Smooth muscle cell of the brain vasculature (primary cell): ENCODE data around the gene GLB1L3.
"Not testable (repeated sequence)": the region's sequence is repeated elsewhere in the genome, so short reads cannot be mapped to it uniquely, and the experiment has no call there.

Source experiments
- DNase-seq: peaks from one replicate; pipeline ENCODE4 v3.0.0-alpha.2; 2012; ENCODE audit warnings: low read depth, low spot score

The GLB1L3 gene

DNA sequence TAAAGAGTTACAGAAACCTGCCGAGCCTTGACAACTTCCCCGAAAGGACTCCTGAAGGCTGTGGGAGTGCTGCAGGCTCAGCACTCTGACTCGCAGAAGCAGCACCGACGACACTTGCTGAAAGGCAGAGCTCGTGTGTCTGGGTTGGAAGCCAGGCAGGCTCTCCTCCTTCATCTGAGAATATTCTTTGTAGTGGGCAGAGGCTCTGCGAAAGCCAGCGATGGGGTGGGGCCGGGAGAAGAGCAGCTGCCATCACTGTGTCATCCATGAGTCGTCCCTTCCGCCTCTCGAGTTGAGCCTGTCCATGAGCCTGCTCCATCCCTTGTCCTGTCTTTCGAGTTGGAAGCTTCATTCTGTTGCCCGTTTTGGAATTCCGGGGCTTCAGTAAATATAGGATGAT, 67.5 kb downstream of the GLB1L3 start:
- DNase-seq: no peak

DNA sequence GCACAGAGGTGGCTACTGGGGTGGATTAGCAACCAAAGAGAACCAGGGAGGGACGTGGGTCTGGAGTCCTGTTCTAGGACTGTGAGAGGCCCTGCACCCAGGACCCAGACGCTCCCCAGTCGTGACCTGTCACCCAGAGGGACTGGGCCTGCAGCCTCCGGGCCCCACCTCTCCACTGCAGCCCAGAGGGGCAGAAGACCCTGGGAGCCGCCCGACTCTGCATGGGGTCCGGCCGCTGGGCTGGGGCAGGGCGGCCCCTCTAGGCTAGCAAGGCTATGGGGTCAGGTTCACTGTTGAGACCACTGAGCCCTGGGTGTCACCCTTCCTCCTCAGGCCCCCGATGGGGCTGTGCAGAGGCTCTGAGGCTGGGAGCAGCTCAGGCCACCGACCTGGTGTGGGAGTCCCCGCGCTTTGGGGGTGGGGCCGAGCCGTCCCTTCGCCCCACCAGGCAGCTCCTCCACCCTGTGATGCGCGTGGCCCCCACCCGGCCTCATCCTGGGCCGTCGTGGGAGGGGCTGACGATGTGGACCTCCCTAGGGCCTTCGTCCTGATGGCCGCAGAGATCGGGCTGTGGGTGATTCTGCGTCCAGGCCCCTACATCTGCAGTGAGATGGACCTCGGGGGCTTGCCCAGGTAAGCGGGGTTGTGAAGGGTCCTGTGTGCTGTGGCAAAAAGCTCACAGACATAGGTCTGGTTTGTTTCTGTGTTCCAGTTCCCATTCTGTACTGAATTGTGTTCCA, 68.5 kb downstream of the GLB1L3 start:
- not testable (repeated sequence) for DNase-seq

DNA sequence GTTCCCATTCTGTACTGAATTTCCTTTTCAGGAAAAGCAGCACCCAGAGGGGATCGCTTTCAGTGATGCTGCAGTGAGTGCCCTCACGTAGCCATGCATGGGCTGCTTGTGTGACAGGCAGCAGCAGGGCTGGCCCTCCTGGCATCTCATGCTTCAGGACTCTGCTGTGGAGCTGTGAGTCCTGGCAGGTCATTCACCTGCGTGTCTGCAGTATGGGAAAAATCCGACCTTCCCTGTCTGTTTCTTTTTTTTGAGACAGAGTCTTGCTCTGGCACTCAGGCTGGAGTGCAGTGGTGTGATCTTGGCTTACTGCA, 69.0 kb downstream of the GLB1L3 start:
- DNase-seq: no peak

DNA sequence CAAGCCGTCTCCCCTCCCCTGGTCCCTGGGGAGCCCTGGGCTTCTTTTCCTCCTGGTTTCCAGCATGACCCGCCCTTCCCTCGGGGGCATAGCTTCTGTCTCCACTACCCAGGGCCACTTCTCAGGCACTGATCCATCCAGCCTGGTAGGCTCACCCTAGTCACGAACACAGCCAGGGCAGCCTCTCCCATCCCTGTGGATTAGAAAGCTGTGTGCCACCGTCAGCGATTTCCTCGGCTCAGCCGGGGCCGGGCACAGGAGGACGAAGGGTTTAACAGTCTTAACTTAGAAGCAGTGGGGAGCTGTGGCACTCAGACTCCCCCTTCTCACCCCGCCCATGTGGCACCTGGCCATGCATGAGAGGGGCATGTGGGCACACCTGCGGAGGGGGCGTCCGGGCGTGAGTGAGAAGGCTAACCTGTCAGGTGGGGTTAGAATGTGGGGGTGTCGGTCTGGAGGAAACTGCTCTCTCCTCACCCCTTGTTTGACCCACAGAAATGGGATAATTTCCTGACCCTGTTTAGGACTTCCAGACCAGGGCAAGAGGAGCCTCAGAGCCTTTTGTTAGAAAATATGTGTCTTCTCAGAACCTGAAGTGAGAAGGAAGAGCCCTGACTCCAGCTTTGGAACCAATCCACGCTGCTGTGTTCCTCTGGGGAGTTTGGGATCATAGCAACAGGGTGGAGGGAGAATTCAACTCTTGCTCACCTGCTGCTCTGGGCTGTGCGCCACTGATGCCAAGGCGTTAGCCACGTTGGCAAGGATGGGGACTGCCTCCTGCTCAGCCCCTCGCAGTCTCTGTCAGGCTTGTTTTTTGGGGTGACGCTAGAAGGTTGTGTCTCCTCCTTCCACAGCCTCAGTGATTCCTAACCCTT, 70.2 kb downstream of the GLB1L3 start:
- DNase-seq: no peak

DNA sequence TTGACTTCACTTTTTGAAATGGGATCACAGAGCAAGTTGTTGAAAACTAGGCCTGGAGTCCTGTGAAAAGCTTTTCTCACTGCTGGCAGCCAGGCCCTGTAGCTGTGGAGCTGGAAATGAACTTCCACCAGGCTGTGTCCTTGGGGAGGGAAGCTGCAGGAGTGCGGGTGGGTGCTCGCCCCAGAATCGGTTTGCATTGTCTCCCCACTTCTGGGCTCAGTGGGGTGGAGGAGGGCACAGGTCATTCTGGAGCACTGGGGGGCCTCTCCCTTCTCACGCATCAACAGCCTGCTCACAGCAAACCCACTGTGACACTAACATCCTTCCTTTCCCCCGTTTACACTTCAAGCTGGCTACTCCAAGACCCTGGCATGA, 70.8 kb downstream of the GLB1L3 start:
- no peak for DNase-seq

DNA sequence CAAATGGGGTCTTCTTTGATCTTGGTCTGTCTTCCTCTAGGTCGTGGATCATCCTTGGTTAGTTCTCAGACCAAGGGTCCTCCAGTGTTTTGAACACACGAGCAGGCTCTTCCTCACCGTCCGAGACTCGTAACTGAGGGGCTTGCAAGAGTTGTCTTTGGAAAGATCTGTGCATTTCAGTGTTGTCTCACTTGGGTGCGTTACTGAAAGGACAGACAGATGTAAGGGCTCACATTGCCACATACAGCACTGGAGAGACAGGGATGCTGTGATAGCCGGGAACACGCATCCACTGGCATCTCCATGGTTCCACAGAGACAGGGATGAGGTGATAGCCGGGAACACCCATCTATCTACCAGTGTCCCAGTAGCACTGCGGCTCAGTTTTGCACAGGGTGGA, 71.3 kb downstream of the GLB1L3 start:
- DNase-seq: no peak

DNA sequence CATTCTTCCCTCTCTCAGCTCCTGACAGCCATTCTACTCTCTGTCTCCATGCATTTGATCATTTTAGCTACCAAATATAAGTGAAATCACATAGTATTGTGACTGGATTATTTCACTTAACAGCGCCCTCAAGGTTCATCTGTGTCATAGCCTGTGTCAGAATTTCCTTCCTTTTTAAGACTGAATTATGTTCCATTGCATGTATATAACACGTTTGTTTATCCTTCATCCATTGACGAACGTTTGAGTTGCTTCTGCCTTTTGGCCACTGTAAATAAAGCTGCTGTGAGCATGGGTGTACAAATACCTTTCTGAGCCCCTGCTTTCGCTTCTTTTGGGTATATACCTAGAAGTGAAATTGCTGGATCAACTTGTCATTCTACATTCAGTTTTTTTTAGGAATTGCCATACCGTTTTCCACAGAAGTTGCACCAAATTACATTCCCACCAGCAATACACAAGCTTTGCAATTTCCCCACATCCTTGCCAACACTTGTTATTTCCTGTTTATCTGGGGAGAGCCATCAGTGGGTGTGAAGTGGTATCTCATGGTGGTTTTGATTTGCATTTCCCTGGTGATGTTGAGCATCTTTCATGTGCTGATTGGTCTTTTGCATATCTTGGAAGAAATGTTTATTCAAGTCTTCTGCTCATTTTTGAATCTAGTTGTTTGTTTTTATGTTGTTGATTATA, 73.1 kb downstream of the GLB1L3 start:
- no peak for DNase-seq

DNA sequence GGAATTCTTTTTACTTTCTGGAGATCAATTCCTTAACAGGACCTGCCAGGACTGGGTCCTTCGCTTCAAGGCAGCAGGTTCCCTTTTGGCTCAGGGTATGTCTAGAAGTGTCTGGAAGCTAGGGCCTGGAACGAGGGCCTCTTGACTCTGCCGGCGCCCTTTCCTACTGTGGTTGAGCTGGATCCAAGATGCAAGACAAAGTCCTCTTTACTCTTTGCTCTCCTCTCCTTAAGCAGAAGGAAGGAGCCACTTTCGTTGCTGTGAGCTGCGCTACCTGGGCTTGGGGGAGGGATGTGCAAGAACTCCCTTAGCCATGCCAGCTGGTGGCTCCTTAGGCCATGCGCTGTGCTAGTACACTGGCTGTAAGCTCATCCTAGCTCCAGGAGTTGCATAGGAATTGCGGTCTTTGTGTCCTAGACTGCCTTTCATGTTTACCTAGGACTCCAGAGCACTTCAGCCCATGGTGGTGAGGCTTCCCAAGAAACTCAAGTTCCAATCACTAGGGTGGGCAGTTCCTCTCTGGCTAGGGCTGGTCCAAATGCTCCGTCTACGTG, 73.7 kb downstream of the GLB1L3 start:
- no peak for DNase-seq

DNA sequence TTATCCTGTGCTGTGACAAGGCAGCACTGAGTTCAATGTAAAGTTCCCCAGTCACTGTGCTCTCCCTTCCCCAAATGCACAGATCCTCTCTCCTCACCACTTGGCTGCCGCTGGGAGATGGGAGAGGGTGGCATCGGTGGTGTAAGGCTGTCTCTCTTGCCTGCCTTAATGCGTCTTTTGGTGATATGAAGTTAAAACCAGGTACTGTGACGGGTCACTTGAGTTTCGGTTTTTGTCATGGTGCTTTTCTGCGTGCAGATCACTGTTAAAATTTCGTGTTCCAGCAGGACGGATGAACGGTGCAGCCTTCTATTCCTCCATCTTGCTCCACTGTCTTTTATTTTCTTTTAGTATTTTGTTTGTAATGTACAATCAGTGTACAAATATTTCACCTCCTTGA, 74.2 kb downstream of the GLB1L3 start:
- DNase-seq: no peak

DNA sequence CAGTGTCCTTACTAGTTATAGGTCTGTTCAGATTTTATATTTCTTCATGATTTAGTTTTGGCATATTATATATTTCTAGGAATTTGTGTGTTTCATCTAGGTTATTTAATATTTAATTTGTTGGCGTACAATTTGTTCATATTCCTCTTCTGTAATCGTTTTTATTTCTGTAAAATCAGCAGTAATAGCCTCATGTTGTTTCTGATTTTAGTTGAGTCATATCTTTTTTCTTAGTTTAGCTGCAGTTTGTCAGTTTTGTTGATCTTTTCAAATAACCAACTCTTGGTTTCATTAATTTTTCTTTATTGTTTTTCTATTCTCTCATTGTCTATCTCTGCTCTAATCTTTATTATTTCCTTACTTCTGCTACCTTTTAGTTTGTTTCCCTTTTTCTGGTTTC, 75.9 kb downstream of the GLB1L3 start:
- DNase-seq: no peak

DNA sequence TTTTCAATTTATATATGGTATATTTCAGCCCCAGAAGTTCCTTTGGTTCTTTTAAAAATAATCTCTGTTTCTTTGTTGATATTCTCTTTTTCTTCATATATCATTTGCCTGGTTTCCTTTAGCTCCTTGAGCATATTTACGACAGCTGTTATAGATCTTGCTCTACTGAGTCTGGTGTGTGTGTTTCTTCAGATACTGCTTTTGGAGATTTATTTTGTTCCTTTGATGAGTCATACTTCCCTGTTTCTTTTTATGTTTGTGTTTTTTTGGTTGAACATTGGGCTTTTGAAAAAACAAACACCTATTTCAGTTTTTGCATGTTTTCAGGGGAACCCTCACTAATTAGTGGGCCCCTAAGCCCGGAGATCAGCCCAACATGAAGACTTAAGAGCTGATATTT, 79.0 kb downstream of the GLB1L3 start:
- no peak for DNase-seq

DNA sequence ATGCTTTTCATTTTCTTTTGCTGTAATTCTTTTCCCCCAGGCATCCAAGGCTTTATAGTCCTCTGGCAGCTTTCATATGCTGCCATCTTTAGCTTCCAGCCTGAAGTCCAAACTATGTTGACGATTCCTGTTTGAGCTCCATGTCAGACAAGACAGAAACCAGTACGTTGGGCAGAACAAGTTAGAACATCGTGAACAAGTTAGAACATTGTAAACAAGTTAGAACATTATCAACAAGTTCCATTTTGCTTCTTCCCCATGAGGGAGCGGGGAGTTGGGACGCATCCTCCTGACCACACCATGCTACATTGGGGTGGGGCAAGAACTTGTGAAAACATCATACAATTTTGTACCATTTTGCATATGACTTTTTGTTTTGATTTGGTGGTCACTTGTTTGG, 79.5 kb downstream of the GLB1L3 start:
- no peak for DNase-seq

DNA sequence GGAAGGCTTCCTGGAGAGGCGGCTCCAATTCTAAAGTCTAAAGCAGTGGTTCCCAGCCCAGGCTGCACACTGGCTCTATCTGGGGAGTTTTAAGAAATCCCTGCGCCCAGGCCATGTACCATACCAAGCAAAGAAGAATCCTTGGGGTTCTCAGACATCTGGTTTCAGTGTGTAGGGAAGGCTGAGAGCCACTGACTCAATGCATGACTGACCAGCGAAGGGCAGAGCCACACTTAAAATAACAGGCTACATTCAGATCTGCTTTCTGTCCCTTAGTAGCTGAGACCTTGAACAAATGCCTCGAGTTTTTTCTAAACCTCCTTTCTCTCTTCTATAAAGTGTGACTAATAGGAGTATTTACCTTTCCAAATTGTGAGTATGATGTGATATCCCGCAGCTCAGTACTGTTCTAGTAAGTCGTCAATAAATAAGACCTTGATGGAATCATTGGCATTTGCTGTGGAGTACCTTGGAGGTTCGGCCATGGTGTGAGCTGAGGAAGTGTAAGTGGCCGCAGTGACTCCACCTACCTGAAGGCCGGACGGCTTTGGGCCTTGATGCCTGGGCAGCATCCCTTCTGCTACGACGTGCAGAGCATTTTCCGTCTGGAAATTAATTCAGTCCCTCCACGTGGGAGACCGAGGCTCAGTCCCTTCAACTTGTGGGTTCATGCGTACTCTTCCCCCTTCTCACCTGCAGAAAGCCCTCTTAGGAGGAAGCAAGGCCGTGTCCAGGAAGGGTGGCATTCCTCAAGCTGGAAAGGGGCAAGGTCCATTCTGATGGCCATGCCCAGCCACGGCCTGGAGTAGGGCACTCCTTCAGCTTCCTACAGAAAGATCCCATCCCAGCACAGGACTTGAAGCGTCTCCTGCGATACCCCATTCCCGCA, 80.7 kb downstream of the GLB1L3 start:
- DNase-seq: no peak

DNA sequence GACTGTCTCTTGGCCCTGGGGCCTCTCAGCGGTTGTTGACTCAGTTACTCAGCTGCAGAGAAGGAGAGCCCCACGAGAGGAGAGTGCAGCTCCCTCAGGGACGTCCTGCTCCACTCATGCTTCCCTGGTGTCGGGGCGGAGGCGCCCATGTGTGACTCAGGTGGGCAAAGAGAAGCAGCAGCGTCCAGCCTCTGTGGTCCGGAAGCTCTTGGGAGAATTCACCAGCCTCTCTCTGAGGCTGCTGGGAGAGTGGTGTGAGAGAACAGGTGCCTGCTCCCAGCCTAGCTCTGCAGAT, 81.3 kb downstream of the GLB1L3 start:
- no peak for DNase-seq

DNA sequence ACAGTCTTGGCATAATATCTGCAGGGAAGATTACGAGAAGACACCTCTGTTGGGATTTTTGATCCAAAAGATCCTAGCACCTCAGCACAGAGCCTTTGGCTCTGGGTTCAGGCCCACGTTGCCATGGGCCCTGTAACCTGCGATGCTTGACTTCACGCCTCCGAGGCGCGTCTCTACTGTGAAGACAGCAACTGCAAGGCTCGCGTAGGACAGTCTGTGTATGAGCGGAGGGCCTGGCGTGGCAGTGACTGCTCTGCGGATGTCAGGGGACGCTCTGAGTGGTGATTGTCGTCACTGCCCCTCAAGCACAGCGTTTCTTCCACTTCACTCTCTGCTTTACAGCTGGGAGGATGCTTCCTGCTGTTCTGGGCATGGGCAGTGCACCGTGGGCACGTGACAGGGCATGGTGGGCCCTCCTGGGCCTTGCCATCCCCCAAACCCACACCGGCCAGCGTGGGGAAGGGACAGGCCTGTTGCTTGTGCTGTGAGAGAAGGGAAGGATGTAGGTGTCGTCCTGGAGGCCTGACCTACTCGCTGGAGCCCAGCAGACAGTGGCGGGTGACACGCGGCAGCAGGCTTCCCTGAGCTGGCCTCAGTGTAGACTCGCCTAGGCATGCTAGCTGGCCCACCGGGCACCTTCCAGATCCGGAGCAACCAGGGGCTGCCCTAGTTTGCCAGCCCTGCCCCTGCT, 82.1 kb downstream of the GLB1L3 start:
- DNase-seq: no peak

DNA sequence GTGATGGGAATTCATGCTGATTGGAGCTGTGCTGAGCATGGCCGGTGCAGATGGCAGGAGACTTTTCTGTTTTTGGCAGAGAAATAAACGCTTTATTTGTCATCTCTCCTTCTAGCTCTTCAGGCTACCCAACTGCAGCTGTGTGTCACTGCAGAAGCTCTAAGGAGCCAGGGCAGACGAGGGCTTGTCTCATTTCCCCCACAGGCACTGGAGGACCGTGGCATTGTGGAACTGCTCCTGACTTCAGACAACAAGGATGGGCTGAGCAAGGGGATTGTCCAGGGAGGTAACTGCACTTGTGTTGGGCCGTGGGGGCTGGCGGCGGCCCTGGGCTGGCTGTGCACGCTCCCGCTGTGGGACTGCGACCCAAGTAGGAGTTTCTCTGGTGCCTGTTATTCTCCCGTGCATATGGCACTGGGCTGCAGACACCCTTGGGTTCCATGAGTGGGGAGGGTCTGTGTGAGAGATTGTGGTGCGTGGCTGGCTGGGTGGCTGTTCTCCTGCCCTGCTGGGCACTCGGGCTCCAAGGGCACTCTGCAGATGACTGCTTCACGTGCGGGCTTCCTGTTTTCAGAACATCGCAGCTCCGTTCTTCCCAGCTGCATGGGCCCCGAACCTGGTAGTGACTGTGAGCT, 82.8 kb downstream of the GLB1L3 start:
- DNase-seq: no peak

DNA sequence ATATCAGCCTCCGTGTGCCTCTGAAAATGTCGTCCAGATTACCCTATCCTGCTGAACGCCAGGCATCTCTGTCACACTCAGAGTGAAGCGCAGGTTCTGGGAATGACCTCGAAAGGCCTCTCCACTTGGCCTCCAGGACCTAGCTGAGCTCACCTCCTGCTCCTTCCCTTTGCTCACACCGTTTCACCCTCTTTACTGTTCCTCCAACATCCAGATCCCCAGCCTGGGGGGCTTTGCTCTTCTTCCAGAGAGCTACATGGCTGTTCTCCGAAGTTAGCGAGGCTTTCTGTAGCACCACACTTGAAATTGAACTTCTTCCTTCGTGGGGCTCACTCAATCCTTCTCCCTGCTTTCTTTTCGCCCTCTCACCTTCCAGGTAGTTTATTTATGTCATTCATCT, 83.5 kb downstream of the GLB1L3 start:
- no peak for DNase-seq

DNA sequence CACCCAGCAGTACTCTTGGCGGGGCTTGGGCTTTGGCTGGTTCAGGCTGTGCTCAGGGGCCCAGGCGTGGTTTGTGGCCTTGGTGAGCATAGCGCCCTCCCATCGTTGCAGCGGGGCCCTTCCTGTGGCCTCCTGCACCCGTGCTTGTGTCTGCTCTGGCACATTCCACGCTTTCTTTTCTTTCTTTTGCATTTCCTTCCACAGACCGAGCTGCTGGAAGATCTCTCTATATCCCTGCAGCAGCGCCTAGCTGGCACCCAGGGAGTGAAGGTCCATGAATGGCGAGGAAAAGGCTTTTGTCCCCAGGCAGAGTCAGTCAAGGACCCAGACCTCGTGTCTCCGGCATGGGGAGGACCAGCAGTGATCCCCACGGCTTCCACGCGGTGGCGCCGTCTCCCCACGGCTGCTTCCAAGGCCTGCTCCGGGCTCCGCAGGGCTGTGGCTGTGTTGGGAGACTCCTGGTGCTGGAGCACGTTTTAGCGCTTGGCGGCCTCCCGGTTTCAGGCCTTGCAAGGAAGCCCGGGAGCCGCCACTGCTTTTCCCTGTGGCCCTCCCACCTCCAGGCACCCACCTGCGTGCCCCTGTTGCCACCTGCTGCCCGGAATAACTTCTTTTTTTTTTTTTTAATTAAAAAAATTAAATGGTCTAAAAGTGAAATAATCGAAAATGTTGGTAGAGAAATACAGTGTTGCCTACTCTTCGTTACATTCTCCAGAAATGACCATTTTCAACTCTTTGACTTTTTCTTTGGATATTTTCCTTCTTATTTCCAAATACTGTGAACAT, 84.1 kb downstream of the GLB1L3 start:
- DNase-seq: peak; percentile 9

DNA sequence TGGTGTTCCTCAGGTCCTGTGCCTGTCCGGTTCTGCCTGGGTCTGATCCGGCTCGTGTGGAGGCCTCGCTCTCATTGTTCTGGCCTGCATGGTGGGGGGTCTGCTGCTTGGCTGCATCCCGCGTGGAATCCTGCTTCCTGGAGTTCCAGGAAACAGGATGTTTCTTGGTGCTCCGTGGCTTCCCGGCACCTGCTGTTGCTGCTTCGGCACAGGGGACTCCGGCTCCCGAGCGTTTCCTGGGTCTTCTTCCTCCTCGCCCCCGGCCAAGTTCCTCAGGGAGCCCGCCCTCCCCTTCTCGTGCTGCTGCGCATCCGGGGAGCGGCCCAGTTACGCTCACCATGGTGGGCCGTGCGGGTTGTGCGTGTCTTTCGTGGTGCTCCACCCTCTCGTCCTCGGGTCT, 85.5 kb downstream of the GLB1L3 start:
- no peak for DNase-seq
